Coronary artery (tissue), 2 donors: ENCODE data around the gene AFG3L2.
"Not testable (repeated sequence)": the region's sequence is repeated elsewhere in the genome, so short reads cannot be mapped to it uniquely, and the experiment has no call there.

Experiments
- DNase-seq: peaks from one replicate; pipeline ENCODE4 v3.0.0-alpha.2; 2017; ENCODE audit warnings: low spot score
- H3K27ac ChIP-seq, 2 donors: fragments of 200-600 bp; sonication (generic); one replicate each; pipeline ENCODE4 v1.5.1; 2016 to 2019
- H3K4me3 ChIP-seq: fragments of 200-600 bp; sonication (generic); 2 replicates; pipeline ENCODE4 v1.5.1; 2016; ENCODE audit warnings: mild to moderate bottlenecking, moderate library complexity
- TF ChIP-seq, protein P1 (sequence below): fragments of 200-600 bp; sonication (generic); IDR thresholded peaks from one replicate; pipeline ENCODE4 v1.5.1; 2019; ENCODE audit warnings: antibody characterized with exemption

The AFG3L2 gene

DNA sequence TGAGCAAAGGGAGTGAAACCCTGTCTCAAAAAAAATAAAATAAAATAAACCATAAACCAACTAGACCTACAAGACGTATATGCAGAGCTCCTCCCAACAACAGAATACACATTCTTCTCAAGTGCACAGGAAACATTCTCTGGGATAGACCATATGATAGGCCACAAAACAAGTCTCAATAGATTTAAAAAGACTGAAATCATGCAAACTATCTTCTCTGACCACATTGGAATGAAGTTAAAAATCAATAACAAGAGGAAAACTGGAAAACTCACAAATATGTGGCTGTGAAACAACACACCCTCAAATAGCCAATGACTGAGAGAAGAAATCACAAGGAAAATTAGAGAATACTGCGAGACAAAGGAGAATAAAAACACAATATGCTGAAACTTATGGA is 7.2 kb upstream of the AFG3L2 start:
- H3K4me3 ChIP-seq, result no peak overlapping the region
- no peak overlapping the region for H3K27ac ChIP-seq
- TF ChIP-seq, protein P1, sequence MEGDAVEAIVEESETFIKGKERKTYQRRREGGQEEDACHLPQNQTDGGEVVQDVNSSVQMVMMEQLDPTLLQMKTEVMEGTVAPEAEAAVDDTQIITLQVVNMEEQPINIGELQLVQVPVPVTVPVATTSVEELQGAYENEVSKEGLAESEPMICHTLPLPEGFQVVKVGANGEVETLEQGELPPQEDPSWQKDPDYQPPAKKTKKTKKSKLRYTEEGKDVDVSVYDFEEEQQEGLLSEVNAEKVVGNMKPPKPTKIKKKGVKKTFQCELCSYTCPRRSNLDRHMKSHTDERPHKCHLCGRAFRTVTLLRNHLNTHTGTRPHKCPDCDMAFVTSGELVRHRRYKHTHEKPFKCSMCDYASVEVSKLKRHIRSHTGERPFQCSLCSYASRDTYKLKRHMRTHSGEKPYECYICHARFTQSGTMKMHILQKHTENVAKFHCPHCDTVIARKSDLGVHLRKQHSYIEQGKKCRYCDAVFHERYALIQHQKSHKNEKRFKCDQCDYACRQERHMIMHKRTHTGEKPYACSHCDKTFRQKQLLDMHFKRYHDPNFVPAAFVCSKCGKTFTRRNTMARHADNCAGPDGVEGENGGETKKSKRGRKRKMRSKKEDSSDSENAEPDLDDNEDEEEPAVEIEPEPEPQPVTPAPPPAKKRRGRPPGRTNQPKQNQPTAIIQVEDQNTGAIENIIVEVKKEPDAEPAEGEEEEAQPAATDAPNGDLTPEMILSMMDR, result no peak
- DNase-seq, result no peak

DNA sequence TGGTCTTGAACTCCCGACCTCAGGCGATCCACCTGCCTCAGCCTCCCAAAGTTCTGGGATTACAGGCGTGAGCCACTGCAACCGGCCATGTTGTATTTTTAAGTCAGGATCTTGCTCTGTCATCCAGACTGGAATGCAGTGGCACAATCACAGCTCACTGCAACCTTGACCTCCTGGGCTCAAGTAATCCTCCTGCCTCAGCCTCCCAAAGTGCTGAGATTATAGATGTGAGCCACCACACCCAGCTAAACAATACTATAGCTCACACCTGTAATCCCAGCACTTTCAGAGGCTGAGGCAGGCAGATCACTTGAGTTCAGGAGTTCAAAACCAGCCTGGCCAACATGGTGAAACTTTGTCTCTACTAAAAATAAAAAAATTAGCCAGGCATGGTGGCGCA is 6.7 kb upstream of the AFG3L2 start:
- DNase-seq, H3K27ac ChIP-seq, H3K4me3 ChIP-seq: not testable (repeated sequence)

DNA sequence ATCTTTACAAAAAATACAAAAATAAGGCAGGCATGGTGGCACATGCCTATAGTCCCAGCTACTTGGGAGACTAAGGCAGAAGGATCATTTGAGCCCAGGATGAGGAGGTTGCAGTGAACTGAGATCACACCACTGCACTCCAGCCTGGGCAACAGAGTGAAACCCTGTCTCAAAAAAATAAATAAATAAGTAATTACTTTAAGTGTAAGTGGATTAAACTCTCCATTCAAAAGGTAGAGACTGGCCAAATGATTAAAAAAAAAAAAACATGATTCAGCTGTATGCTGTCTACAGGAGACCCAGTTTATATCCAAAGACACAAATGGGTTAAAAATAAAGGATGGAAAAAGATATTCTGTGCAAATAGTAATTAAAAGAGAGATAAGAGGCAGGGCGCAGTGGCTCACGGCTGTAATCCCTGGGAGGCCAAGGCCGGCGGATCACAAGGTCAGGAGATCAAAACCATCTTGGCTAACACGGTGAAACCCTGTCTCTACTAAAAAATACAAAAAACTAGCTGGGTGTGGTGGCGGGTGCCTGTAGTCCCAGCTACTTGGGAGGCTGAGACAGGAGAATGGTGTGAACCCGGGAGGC is 5.3 kb upstream of the AFG3L2 start:
- not testable (repeated sequence) for H3K27ac ChIP-seq, H3K4me3 ChIP-seq, DNase-seq

DNA sequence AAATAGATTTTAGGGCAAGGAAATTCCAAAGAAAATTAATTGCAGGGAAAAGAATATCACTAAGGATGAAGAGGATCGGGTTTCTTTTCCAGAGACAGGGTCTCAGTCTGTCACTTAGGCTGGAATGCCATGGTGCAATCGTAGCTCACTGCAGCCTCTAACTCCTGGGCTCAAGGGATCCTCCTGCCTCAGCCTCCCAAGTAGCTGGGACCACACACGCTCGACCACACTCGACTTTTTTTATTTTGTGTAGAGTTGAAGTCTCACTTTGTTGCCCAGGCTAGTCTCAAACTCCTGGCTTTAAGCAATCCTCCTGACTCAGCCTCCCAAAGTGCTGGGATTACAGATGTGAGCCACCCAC is 1.2 kb upstream of the AFG3L2 start:
- H3K4me3 ChIP-seq, result peak overlapping the region; percentile 91
- not testable (repeated sequence) for DNase-seq
- H3K27ac ChIP-seq, result peak overlapping the region in 1 of 2 donors; percentile 98

DNA sequence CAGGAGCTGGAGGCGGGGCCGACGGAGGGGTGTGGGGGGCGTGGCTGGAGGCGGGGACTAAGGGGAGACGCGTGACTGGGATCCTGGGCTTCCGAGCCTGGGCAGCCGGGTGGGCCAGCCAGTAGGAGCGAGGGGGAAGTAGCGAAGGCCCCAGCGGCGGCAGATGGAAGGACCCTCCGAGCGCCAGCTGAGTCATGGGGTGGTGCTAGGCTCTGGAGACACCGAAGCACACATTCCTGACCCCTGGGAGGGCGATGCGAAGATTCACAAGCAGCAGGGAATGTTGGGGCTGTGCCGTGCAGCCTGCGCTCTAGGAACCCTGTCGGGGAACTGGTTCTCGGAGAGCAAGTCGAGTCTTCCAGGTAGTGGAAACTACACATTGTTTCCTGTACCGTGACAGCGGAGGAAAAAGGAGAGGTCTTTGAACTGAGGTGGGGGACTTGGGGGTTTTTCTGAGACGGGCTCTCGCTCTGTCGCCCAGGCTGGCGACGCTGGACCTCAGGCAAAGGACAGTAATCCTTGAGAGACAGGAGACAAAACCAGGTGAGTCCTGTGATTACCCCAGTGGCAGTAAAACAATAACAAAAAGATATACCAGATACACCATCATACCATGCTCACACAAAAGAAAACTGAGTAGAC is 650 bp upstream of the AFG3L2 start:
- Histone ChIP-seq H3K4me3 (peak overlapping the region; percentile 91), H3K27ac (peak overlapping the region; percentile 97 to 98)
- TF ChIP-seq, protein P1, result no peak
- no peak for DNase-seq

DNA sequence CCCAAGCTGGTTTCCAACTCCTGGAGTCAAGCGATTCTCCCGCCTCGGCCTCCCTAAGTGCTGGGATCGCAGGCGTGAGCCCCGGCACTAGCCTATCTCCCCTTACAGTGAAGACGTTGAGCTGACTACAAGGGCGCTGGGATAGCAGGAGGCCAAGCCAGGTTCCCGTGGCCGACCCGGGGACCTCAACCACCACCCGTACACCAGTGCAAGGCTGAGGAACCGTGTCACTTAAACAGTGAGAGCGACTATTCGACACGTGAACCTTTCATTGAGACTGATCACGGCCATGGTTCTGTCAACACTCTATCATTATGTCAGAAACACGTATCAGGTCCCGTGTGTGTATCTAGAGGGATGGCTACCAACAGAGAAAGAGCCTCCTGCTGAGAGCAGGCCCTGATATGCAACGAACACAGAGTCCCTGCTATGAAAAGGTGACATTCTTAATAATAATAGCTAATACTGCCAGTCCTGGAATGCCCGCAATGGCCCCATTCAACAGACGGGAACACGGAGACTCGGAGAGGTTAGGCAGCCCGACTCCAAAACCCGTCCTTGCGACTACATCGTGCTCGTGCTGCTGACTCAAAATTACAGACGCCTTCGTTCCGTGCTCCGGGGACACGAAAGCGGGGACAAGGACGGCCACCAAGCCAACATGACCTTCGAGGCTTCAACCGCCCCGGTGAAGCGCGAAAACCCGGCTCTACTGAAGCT is 833 bp downstream of the AFG3L2 start:
- no peak for DNase-seq
- TF ChIP-seq, protein P1, result no peak

DNA sequence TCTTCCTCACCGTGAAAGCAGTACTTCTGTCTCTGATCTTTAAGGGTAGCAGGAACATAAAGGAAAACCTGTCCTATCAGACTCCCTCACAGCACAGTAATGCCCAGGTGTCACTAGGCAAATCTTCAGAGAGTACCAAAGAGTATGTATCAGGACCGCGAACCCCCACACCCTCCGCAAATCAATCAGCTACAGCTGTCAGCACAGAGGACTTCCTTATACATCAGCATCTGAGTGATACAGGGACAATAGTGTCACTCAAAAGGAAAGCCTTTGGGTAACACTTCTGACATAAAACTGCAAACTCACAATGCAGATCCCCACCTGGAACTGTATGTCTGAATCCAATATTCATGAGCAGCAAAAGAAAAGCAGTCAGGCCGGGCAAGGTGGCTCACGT is 2.6 kb downstream of the AFG3L2 start:
- Histone ChIP-seq H3K27ac (no peak overlapping the region), H3K4me3 (no peak overlapping the region)
- no peak for DNase-seq
- TF ChIP-seq, protein P1, result no peak

More for the DNA sequence above, 833 bp downstream of the AFG3L2 start:
- Histone ChIP-seq H3K27ac (peak overlapping the region; percentile 97 to 98), H3K4me3 (peak overlapping the region; percentile 91)

DNA sequence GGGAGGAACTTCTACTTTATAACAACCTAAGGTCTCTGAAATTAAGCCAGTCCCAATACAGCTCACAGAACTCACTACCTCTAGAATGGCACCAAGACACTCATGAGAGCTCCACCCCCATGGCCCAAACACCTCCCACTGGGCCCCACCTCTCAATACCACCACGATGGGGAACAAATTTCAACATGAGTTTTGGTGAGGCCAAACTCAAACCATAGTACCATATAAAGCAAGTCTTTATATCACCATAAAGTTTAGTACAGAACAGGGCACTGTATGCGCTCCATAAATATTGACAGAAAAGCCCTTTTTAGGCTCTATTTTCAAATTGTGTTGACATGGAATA is 3.3 kb downstream of the AFG3L2 start:
- Histone ChIP-seq H3K27ac (no peak overlapping the region), H3K4me3 (no peak overlapping the region)
- TF ChIP-seq, protein P1, result no peak
- DNase-seq, result no peak
